ENCODE data around the gene KIF17. TPM values are rescaled to one million over a fixed set of nuclear protein-coding genes. Genes with fewer than 3 reads are reported as not detected.

Gene KIF17
- total and polyA plus RNA-seq, 2 of the 8 experiments (the other 6 are each of a cell fraction or from before 2014, with no cell fraction given) = 6.9 to 10.4 TPM

- Histone ChIP-seq H3K27me3 (replicated peaks in 1 of 4; ENCODE audit: control insufficient read depth in 3 of 4, extremely low read depth in 1 of 4, insufficient read depth in 3 of 4, low read length in 3 of 4) (no peaks in the 10 kb centered on the region), H4K5ac (ENCODE audit: insufficient read length, low read depth, low read length) (no peak overlapping the region), H2BK120ac (replicated peaks; ENCODE audit: low read depth, low read length) (no peak overlapping the region), H3K4ac (replicated peaks; ENCODE audit: insufficient read length, low read depth, low read length) (no peak overlapping the region), H2BK12ac (ENCODE audit: low read depth, low read length) (no peak overlapping the region), H4K8ac (ENCODE audit: extremely low read depth, insufficient read depth, low read length) (no peak overlapping the region), H3K79me1 (ENCODE audit: low read depth, low read length) (no peaks in the 10 kb centered on the region), H3K4me1 (replicated peaks in 1 of 4; ENCODE audit: control insufficient read depth in 3 of 4, insufficient read depth in 4 of 4, low read length in 3 of 4) (peaks cover 0 to 5% (median 2%) of the 10 kb centered on the region in 4 experiments; a peak in 3 of 7 replicates), H3K9ac (replicated peaks in 1 of 4; ENCODE audit: extremely low read depth in 1 of 4, low read depth in 3 of 4, low read length in 3 of 4) (no peak overlapping the region), H3K23ac (ENCODE audit: insufficient read length) (no peak overlapping the region), H3K36me3 (ENCODE audit: control insufficient read depth in 2 of 4, insufficient read depth in 4 of 4, low read length in 3 of 4) (peaks cover 0 to 3% (median 1%) of the 10 kb centered on the region in 4 experiments; a peak in 2 of 8 replicates), H3K9me3 (ENCODE audit: insufficient read depth in 2 of 2, low read depth in 1 of 2, low read length in 1 of 2) (no peaks in the 10 kb centered on the region; a peak in 1 of 4 replicates), H2BK5ac (ENCODE audit: low read depth, low read length) (no peak overlapping the region), H3K14ac (ENCODE audit: insufficient read length) (no peak overlapping the region), H2AK5ac (ENCODE audit: low read depth, low read length) (no peak overlapping the region), H3K27ac (ENCODE audit: low read depth, low read length) (no peak overlapping the region), H3K79me2 (ENCODE audit: control insufficient read depth in 1 of 2, insufficient read depth in 2 of 2, low read length in 2 of 2) (no peaks in the 10 kb centered on the region), H4K91ac (replicated peaks; ENCODE audit: insufficient read length, low read length) (no peak overlapping the region), H4K20me1 (replicated peaks in 1 of 2; ENCODE audit: control insufficient read depth in 1 of 2, insufficient read depth in 2 of 2, low read length in 2 of 2) (no peaks in the 10 kb centered on the region), H2AFZ (ENCODE audit: low read length) (no peak overlapping the region), H3K4me2 (ENCODE audit: insufficient read depth in 1 of 2, low read depth in 2 of 2, low read length in 2 of 2) (no peak overlapping the region), H3K18ac (ENCODE audit: extremely low read depth, low read length) (no peak overlapping the region), H3K4me3 (ENCODE audit: extremely low read depth in 1 of 4, insufficient read depth in 2 of 4, low read depth in 3 of 4, low read length in 4 of 4) (no peak overlapping the region), H2BK15ac (ENCODE audit: low read length) (no peak overlapping the region), H2BK20ac (ENCODE audit: low read length) (no peak overlapping the region), H3K56ac (replicated peaks; ENCODE audit: insufficient read length, low read depth, low read length) (no peak overlapping the region), H3K23me2 (ENCODE audit: low read depth, low read length) (peaks cover 5% of the 10 kb centered on the region)
- ChIA-PET CTCF (ENCODE audit: partially characterized antibody) (interaction anchor here (1.0 to 1.8 kb wide), 4 partner anchors 28 to 92 kb away, joined by 3 to 7 read pairs (median 5); no protein-coding TSS in a partner anchor), POLR2A (ENCODE audit: partially characterized antibody) (interaction anchor here (1.4 to 1.5 kb wide), 2 partner anchors 13 to 17 kb away, joined by 3 to 4 read pairs; no protein-coding TSS in a partner anchor)
- FAIRE-seq (no peak), DNase-seq (ENCODE audit: low read depth in 1 of 2, low spot score in 2 of 2) (no peak)
- 100% methylated on average over 1 of the region's 1 CpG; no CpG with 5 or more reads in 1 of the 2 experiments for WGBS, 2 experiments (ENCODE audit: extremely low coverage in 1 of 2, insufficient coverage in 1 of 2, insufficient read length in 1 of 2, insufficient replicate concordance in 2 of 2, low coverage in 1 of 2, low lambda C conversion rate in 2 of 2, missing lambda C conversion rate in 1 of 2)
- TF ChIP-seq GABPA (IDR thresholded peaks at IDR 0.05; ENCODE audit: borderline replicate concordance, insufficient read depth, low read length) (no peak), USF2 (IDR thresholded peaks at IDR 0.05; ENCODE audit: low read length) (peak; percentile 68)
Observed at GRCh38 chr1:20666804-20667203, 51.0 kb downstream of the KIF17 start.
